Tibial artery (tissue), 4 donors: ENCODE measurements around the gene PPM1M.

Source experiments
- DNase-seq, 2 donors: peaks; one replicate each; pipeline ENCODE4 v3.0.0-alpha.2; 2019
- H3K27ac ChIP-seq, 2 donors: fragments of 200-600 bp; sonication (generic) in 1 of 2; 1 replicate in 1 of 2; 2 replicates in 1 of 2; pipeline ENCODE4 v1.5.1; 2018 to 2019; ENCODE audit warnings: mild to moderate bottlenecking in 1 of 2
- H3K27me3 ChIP-seq, 2 donors: fragments of 200-600 bp; sonication (generic) in 1 of 2; one replicate each; pipeline versions ENCODE4 v1.5.1 to v1.6.0; 2016 to 2019
- H3K36me3 ChIP-seq, 3 donors: fragments of 200-600 bp; sonication (generic) in 2 of 3; one replicate each; pipeline ENCODE4 v1.5.1; 2016 to 2019; ENCODE audit warnings: mild to moderate bottlenecking in 2 of 3
- H3K4me1 ChIP-seq, 4 donors: fragments of 200-600 bp; sonication (generic) in 2 of 4; 1 replicate in 3 of 4; 2 replicates in 1 of 4; pipeline ENCODE4 v1.5.1; 2016 to 2019
- H3K4me3 ChIP-seq, 2 donors: fragments of 200-600 bp; sonication (generic) in 1 of 2; 1 replicate in 1 of 2; 2 replicates in 1 of 2; pipeline ENCODE4 v1.5.1; 2018 to 2019; ENCODE audit warnings: mild to moderate bottlenecking in 2 of 2
- H3K9me3 ChIP-seq, 3 donors: fragments of 200-600 bp; sonication (generic) in 1 of 3; one replicate each; pipeline ENCODE4 v1.5.1; 2016 to 2019
- intact Hi-C: fragments of 100-400 bp; cut with DNase I; formaldehyde crosslinking; loops from one replicate; pipeline ENCODE4 v1.15.0; 2023; ENCODE audit warnings: low total_unique reads
- TF ChIP-seq, protein P1 (sequence below), 2 experiments: fragments of 200-600 bp in 1 of 2; fragments of 450-650 bp in 1 of 2; IDR thresholded peaks; one replicate each; pipeline ENCODE4 v1.5.1; 2017 to 2019; ENCODE audit warnings: antibody characterized with exemption in 2 of 2, mild to moderate bottlenecking in 1 of 2, moderate library complexity in 1 of 2

The PPM1M gene

DNA sequence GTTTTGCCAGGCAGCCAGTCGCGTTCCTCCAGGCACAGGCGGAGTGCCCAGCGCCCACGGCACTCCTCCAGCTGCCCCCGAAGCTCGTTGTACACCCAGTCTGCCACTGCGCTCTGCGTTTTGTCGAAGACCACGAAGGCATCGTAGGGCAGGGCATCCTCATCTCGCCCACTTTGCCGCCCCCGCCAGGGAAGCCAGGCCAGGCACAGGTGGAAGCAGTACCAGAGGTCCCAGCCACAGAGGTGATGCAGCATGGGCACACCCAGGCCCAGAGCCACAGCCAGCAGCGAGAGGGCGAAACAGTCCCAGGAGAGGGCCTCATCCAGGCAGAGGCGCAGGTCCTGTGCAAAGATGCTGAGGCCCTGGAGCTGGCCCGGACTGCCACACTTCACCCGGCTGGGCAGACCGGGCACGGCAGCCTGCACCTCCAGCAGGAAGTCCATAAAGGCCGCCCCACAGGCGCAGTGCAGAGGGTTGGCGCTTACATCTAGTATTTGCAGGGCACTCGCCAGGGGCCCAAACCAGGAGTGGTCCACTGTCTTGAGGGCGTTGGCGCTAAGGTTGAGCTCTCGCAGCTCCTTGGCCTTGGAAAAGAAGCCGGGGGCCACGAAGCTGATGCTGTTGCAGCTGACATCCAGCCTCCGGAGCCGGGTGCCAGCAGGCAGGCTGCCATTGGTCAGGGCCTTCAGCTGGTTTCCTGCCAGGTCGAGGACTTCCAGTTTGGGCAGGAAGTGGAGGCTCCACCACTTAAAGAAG lies 23.8 kb upstream of the PPM1M start:
- no peak for DNase-seq
- H3K9me3 ChIP-seq, result no peaks in the 10 kb centered on the region
- H3K27ac ChIP-seq, result no peak overlapping the region
- peaks cover 0 to 47% (median 3%) of the 10 kb centered on the region in 4 donors for H3K4me1 ChIP-seq
- intact Hi-C loops, result no loop called here
- peaks cover 0 to 11% (median 0%) of the 10 kb centered on the region in 3 donors for H3K36me3 ChIP-seq
- no peak overlapping the region for H3K4me3 ChIP-seq
- no peaks in the 10 kb centered on the region for H3K27me3 ChIP-seq
- TF ChIP-seq, protein P1, sequence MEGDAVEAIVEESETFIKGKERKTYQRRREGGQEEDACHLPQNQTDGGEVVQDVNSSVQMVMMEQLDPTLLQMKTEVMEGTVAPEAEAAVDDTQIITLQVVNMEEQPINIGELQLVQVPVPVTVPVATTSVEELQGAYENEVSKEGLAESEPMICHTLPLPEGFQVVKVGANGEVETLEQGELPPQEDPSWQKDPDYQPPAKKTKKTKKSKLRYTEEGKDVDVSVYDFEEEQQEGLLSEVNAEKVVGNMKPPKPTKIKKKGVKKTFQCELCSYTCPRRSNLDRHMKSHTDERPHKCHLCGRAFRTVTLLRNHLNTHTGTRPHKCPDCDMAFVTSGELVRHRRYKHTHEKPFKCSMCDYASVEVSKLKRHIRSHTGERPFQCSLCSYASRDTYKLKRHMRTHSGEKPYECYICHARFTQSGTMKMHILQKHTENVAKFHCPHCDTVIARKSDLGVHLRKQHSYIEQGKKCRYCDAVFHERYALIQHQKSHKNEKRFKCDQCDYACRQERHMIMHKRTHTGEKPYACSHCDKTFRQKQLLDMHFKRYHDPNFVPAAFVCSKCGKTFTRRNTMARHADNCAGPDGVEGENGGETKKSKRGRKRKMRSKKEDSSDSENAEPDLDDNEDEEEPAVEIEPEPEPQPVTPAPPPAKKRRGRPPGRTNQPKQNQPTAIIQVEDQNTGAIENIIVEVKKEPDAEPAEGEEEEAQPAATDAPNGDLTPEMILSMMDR (IDR thresholded peaks at IDR 0.05), result no peak

DNA sequence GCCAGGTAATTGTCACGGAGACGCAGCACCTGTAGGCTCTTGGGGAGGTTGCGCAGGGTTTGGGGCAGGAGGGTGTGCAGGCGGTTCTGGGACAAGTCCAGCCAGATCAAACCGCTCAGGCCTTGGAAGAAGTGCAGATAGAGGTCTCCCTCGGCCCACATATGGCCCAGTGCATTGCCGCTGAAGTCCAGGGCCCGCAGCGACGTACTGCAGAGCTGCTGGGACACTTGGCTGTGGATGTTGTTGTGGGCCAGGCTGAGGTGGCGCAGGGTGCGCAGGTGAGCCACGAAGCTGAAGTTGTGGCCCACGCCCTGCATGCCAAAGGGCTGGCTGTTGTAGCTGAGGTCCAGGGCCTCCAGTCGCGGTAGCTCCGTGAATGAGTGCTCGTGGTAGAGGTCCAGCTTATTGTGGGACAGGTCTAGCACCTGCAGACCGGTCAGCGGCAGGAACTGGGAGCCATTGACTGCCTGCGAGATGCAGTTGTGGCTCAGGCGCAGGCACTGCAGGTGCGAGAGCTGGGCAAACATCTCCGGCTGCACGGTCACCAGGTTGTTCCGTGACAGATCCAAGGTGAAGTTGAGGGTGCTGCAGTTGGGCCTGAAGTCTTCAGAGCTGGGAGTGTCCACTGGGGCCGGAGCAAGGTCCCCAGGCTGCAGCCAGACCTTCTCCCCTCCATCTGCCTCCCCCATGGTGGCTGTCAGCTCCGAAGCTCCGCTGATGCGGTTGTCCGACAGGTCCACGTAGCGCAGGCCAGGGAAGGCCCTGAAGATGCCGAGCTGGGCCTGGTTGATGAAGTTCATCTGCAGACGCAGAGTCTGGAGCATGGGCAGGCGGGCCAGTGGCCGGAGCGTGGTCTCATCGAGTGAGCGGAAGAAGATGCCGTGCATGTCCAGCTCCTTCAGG lies 23.0 kb upstream of the PPM1M start:
- no peak overlapping the region for H3K4me3 ChIP-seq
- TF ChIP-seq, protein P1 (IDR thresholded peaks at IDR 0.05), result no peak
- no peak for DNase-seq
- no peak overlapping the region for H3K27ac ChIP-seq
- peaks cover 0 to 19% (median 0%) of the 10 kb centered on the region in 3 donors for H3K36me3 ChIP-seq
- no peaks in the 10 kb centered on the region for H3K27me3 ChIP-seq
- H3K4me1 ChIP-seq, result peaks cover 0 to 42% (median 0%) of the 10 kb centered on the region in 4 donors
- intact Hi-C loops, result no loop called here
- H3K9me3 ChIP-seq, result no peaks in the 10 kb centered on the region

DNA sequence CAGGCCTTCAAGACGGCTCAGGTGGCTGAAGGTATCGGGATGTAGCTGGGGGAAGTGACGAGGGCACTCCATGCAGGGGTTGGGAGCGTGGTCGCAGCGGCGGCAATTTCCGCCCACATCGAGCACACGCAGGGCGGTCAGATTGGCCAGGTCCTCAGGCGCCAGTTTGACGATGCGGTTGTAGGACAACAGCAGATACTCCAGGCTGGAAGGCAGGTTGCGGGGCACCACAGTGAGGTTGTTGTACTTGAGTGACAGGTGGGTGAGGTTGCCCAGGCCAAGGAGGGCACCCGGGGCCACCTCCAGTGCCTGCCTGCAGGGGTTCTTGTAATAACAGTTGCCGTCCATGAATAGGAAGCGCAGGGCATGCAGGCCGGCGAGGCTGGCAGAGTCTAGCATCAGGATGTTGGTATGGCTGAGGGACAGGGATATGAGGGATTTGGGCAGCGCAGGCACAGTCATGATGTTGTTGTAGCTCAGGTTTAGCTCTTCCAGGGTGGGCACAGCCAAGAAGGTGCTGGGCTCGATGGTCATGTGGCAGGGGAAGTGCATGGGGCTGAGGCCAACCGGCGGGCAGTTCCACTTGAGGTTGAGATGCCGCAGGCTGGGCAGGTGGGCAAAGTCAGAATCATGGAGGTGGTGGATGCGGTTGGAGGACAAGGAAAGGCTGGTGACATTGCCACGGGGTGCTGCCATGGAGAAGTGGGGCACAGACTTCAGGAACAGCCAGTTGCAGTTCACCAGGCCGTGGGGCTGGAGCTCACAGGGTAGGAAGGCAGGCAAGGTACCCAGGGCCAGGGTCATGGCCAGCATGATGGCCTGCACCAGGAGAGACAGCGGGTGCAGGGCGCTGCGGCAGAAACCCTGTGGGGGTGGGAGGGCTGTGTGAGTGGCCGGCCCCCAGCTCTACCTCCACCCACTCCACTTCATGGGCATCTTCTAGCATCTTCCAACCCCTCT lies 21.8 kb upstream of the PPM1M start:
- DNase-seq, result no peak
- Histone ChIP-seq H3K4me1 (peaks cover 0 to 34% (median 0%) of the 10 kb centered on the region in 4 donors), H3K27ac (no peak overlapping the region), H3K4me3 (no peak overlapping the region), H3K36me3 (peaks cover 3 to 31% (median 10%) of the 10 kb centered on the region in 3 donors), H3K9me3 (no peaks in the 10 kb centered on the region), H3K27me3 (no peaks in the 10 kb centered on the region)
- intact Hi-C loops, result no loop called here
- TF ChIP-seq, protein P1 (IDR thresholded peaks at IDR 0.05), result no peak

DNA sequence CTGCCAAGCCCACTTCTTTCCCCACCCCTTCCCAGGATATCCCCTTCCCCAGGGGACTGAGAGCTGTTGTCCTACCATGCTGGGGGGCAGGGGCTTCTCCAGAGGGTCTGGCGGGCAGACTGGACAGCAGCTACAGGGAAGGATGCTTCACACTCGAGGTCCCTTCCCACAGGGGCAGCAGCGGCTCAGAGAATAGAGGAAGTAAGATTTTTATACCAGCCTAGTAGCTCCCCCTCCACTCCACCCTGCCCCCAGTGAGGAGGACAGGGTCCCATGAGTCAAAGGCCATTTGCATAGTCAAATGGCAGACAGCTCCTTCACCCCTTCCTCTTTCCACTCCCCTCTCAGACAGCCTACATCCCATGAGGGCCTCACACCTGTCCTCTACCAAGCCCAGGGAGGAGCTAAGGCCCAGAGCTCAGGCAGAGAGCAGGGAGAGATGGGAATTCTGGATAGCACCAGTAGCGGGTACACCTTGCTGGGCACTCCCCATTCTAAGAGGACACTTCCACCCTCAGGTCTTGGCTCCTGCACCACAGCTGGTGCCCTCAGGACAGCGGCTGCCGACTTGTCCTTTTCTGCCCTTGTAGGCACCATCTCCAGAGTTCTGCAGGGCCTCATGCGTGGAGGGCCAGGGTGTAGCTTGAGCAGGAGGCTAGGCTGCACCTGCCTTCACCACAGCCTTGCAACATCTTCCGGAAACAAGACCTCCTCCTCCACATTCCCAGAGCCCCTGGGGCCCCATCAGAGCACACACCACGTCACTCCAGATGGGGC lies 19.9 kb upstream of the PPM1M start, which contains the start of gene TLR9:
Gene TLR9 (minus strand): TSS at position 194 of the 777 bp plus-strand sequence. CDS start 116 bp downstream, at position 78.
- no peak within 1 kb of the TSS for H3K4me3 ChIP-seq
- no peaks in the 10 kb centered on the region for H3K27me3 ChIP-seq
- peaks cover 23 to 50% (median 29%) of the 10 kb centered on the region in 3 donors for H3K36me3 ChIP-seq
- DNase-seq, result no peak
- H3K9me3 ChIP-seq, result no peaks in the 10 kb centered on the region
- TF ChIP-seq, protein P1 (IDR thresholded peaks at IDR 0.05), result no peak
- H3K27ac ChIP-seq, result no peak within 1 kb of the TSS
- intact Hi-C loops, result no loop called here
- H3K4me1 ChIP-seq, result peaks cover 0 to 15% (median 0%) of the 10 kb centered on the region in 4 donors
